Esophagus muscularis mucosa (tissue), 3 donors: ENCODE results near the gene GPR32.

Experiments
- POLR2A ChIP-seq: fragments of 450-650 bp; IDR thresholded peaks from one replicate; pipeline ENCODE4 v1.6.1; 2017; ENCODE audit warnings: antibody characterized with exemption, moderate library complexity, mild to moderate bottlenecking, low read depth
- TF ChIP-seq, protein P1 (sequence below), 3 experiments: fragments of 200-600 bp in 2 of 3; fragments of 450-650 bp in 1 of 3; sonication (generic) in 2 of 3; IDR thresholded peaks; one replicate each; pipeline ENCODE4 v1.5.1; 2017 to 2019; ENCODE audit warnings: antibody characterized with exemption in 3 of 3, mild to moderate bottlenecking in 2 of 3, moderate library complexity in 1 of 3

DNA sequence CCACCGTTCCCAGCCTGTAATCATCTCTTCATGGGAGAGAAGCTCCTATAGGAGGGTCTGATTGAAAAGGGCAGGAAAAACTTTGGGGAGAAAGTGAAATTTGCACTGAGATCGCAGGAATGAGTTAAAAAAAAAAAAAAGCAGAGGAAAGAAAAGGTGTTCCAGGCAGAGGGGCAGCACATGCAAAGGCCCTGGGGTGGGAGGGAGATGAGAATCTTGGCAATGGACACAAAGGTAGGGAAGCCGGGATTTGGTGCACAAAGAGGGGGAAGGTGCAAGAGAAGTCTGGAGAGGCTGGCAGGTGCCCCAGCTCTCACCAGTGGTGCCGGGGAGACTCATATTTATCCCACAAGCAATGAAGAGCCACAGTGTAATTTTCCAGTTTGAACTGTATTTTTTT lies 16.4 kb upstream of the GPR32 start:
- TF ChIP-seq, protein P1, sequence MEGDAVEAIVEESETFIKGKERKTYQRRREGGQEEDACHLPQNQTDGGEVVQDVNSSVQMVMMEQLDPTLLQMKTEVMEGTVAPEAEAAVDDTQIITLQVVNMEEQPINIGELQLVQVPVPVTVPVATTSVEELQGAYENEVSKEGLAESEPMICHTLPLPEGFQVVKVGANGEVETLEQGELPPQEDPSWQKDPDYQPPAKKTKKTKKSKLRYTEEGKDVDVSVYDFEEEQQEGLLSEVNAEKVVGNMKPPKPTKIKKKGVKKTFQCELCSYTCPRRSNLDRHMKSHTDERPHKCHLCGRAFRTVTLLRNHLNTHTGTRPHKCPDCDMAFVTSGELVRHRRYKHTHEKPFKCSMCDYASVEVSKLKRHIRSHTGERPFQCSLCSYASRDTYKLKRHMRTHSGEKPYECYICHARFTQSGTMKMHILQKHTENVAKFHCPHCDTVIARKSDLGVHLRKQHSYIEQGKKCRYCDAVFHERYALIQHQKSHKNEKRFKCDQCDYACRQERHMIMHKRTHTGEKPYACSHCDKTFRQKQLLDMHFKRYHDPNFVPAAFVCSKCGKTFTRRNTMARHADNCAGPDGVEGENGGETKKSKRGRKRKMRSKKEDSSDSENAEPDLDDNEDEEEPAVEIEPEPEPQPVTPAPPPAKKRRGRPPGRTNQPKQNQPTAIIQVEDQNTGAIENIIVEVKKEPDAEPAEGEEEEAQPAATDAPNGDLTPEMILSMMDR (IDR thresholded peaks at IDR 0.05) = no peak
- no peak for TF ChIP-seq POLR2A
